HG02870 (cell line): ENCODE results near the gene CAP2.

ENCODE experiments used
- ATAC-seq: cut with Tn5 transposase; IDR thresholded peaks from one replicate; pipeline ENCODE4 v1.9.1; 2021; ENCODE audit warnings: mild to moderate bottlenecking, moderate library complexity; ENCODE audit not compliant: unreplicated experiment

Gene CAP2

GRCh38 chr6:17392978-17393891, at the start of gene CAP2:
Gene CAP2 (plus strand): TSS chr6:17393595. CDS start chr6:17421556, 27,961 bp downstream.
- no peak for ATAC-seq

GRCh38 chr6:17347012-17347411, 46.4 kb upstream of the CAP2 start:
- ATAC-seq = no peak

DNA sequence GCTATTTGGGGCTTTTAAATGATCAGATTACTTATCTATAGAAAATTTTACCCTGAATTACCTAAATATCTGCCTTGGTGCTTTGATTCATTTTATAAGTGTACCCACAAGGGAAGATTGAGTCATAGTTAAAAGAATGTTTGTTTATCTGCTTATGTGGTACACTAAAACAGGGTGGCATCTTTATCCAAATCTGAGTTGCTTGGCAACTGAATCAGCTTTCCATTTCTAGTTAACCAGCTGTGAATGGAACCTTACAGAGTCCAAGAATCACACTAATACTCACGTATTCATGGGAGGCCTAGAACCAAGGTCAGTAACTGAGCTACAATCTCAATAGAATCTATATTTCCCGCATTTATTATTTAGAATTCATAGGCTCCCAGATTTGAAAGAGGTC, 44.0 kb upstream of the CAP2 start:
- ATAC-seq = no peak

GRCh38 chr6:17352302-17352701, 41.1 kb upstream of the CAP2 start:
- no peak for ATAC-seq

GRCh38 chr6:17353440-17354175, 39.8 kb upstream of the CAP2 start:
- ATAC-seq = no peak

GRCh38 chr6:17354700-17355403, 38.5 kb upstream of the CAP2 start:
- no peak for ATAC-seq

DNA sequence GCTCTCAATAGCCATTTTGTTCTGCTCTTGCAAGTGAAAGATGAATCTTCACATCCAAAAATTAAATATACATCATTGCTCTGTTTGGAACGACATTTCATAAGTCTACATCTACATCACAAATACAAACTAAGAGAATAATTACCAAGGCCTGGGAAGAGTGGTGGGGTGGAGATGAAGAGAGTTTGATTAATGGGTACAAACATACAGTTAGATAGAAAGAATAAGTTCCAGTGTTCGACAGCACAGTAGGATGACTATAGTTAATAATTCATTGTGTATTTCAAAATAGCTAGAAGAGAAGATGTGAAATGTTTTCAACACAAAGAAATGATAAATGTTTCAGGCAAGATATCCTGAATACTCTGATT, 38.0 kb upstream of the CAP2 start:
- ATAC-seq = no peak

- ATAC-seq = no peak
Observed at GRCh38 chr6:17358515-17358914, 34.9 kb upstream of the CAP2 start.

- no peak for ATAC-seq
Observed at GRCh38 chr6:17360564-17360963, 32.8 kb upstream of the CAP2 start.

- no peak for ATAC-seq
Observed at GRCh38 chr6:17361013-17361412, 32.4 kb upstream of the CAP2 start.

DNA sequence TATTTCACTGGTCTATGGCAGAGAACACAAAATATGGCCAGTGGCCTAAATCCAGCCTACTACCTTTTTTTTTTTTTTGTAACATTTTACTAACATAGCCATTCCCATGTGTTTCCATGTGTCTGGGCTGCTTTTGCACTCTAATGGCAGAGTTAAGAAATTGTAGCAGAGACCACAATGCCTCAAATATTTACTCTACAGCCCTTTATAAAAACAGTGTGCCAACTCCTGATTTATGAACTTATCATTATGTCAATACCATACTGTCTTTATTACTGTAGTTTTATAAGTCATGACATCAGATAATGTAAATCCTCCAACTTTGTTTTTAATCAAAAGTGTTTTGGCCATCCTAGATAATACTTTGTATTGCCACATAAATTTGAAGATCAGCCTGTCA, 27.4 kb upstream of the CAP2 start:
- no peak for ATAC-seq

- no peak for ATAC-seq
Observed at GRCh38 chr6:17367868-17368267, 25.5 kb upstream of the CAP2 start.

- ATAC-seq = no peak
Observed at GRCh38 chr6:17381424-17382147, 11.8 kb upstream of the CAP2 start.

DNA sequence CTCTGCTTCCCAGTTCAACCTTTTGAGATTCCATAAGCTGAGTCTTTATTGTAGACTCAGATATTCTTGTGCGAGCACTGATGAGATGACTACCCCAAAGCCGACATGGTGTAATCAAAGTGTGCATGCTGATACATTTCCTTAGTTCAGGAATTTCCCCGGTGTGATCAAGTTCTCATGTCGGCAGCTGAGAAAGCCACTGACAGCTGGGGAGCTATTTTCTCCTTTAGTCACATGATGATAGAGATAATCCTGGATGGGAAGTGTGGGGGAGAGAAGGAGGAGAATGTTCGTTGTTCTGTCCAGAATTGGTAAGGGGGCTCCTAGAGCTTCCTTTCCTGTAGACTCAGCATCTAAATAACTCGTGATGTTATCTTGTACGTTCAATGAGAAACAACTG, 7.7 kb upstream of the CAP2 start:
- ATAC-seq = no peak

DNA sequence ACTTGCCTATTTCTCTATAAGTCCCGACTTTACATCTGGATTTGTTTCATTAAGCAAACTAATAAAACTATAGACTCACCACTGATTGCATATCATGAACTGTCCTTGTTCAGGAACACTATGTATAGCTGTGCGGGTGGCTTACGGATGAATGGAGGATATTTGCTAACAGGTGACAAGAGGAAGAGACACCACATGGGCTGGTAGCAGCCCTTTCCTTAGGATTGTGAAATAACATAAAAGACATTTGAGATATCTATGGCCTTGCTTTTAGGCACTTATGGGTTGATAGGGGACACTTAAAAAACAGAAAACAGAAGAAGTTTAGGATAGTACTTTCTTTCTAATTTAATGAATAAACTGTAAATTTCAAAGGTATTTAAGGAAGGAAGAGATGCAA, 5.0 kb upstream of the CAP2 start:
- no peak for ATAC-seq

DNA sequence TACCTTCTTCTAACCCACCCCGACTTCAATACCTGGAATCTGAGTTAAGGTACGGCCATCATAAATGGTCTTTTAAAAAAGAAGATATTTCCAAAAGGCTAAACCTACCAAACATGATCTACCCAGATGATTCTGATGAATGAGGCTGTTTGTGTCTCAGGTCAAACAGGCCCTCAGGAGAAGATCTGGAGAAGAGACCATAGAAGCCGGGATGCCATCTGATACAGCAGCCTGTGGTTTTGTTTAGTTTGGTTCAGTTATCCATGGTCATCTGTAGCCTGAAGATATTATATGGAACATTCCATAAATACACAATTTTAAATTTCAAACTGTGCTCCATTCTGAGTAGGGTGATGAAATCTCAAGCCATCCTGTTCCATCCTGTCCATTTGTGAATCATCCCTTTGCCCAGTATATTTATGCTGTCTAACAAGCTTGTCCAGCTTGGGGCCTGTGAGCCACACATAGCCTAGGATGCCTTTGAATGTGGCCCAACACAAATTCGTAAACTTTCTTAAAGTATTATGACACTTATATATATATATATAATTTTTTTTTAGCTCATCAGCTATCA, 4.0 kb upstream of the CAP2 start:
- ATAC-seq = no peak

GRCh38 chr6:17390276-17390675, 3.1 kb upstream of the CAP2 start:
- no peak for ATAC-seq

DNA sequence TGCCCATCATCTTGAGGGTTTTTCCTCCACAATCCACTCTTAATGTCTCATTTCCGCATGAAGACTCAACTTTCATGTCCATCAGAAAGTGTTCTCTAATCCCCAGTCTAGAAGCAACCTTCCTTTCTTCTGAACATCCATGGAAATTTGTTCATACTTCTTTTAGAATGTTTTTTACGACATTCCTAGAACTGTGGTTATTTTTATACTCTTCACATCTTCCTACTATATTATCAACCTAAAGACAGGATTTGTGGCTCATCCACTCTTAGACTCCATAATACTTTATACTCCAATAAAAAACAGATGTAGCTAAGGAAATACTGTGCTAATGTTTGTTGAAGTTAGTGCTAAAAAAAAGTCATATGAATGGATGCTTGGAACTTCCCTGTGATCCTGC, 1.4 kb upstream of the CAP2 start:
- no peak for ATAC-seq

GRCh38 chr6:17393892-17394631, 667 bp downstream of the CAP2 start:
- no peak for ATAC-seq

DNA sequence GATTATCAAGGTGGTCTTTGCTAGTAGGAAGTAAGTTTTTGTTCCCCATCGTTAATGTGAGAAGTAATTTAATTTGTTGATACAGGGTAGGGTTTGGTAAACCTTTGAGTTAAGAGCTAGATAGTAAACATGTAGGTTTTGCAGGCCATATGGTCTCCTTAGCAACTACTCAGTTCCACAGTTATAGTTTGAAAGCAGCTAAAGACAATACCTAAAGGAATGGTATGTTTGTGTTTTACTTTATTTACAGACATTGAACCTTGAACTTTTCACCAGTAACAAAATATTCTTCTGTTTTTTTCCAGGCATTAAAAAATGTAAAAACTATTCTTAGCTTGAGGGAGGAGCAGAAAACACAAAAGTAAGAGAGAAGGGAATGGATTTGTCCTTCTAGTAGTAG, 1.7 kb downstream of the CAP2 start:
- ATAC-seq = no peak
